ENCODE data around the gene TRIM62.
"Not testable (repeated sequence)": the region's sequence is repeated elsewhere in the genome, so short reads cannot be mapped to it uniquely, and the experiment has no call there.

TRIM62 gene

DNA sequence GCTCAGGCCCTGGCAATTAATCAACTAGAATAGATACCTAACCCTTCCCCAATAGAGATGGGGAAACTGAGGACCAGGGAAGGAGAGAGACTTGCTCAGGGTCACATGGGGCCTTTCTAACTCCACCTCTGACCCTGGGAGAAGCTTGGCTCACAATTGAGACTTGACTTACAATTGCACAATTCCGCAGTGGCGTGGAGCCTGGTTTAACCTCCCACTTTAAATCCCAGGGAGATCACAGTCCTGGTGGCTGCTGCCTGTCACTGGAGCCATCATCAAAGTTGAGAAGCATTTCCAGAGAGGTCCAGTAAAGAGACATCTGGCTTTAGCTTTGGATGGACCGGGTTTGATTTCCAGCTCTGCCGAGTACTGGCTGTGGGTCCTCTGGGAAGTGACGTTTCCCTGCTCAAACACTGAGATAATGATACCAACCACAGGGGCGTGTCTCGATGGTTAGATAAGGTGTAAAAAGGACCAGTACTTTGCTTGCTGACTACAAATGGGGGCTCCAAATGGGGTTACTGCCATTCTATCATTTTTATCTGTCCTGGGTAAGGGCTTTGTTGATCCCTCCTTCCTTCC is 39.3 kb downstream of the TRIM62 start:
- no peak overlapping the region for H3K4me3 ChIP-seq (ENCODE audit: low read depth, low read length)
- TF ChIP-seq, protein P1, sequence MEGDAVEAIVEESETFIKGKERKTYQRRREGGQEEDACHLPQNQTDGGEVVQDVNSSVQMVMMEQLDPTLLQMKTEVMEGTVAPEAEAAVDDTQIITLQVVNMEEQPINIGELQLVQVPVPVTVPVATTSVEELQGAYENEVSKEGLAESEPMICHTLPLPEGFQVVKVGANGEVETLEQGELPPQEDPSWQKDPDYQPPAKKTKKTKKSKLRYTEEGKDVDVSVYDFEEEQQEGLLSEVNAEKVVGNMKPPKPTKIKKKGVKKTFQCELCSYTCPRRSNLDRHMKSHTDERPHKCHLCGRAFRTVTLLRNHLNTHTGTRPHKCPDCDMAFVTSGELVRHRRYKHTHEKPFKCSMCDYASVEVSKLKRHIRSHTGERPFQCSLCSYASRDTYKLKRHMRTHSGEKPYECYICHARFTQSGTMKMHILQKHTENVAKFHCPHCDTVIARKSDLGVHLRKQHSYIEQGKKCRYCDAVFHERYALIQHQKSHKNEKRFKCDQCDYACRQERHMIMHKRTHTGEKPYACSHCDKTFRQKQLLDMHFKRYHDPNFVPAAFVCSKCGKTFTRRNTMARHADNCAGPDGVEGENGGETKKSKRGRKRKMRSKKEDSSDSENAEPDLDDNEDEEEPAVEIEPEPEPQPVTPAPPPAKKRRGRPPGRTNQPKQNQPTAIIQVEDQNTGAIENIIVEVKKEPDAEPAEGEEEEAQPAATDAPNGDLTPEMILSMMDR (IDR thresholded peaks at IDR 0.05; ENCODE audit: low read depth, low read length) = no peak
- in situ Hi-C loops (cut with HindIII; ENCODE audit: low sequenced_read_pairs) = no loop called here
- DNase-seq (ENCODE audit: low read depth, low spot score) = no peak

DNA sequence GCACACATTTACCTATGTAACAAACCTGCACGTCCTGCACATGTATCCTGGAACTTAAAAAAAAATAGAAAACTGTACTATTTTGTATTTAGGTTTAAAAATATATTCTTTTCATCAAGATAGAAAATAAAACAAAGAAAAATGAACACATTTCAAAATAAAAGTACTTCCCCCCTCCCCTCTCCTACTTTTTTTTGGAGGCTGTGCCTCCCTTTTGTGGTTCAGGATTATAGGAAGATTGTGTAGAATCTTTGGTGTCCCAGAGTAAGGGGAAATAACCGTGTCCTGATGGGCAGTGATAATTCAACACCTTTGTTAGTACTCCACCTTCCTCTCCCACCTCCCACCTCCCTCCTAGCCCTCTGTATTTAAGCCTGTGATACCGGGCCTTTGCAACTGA is 40.1 kb downstream of the TRIM62 start:
- H3K4me3 ChIP-seq (ENCODE audit: low read depth, low read length) = no peak overlapping the region
- DNase-seq (ENCODE audit: low read depth, low spot score) = no peak
- TF ChIP-seq, protein P1 (IDR thresholded peaks at IDR 0.05; ENCODE audit: low read depth, low read length) = no peak
- in situ Hi-C loops (cut with HindIII; ENCODE audit: low sequenced_read_pairs) = no loop called here

DNA sequence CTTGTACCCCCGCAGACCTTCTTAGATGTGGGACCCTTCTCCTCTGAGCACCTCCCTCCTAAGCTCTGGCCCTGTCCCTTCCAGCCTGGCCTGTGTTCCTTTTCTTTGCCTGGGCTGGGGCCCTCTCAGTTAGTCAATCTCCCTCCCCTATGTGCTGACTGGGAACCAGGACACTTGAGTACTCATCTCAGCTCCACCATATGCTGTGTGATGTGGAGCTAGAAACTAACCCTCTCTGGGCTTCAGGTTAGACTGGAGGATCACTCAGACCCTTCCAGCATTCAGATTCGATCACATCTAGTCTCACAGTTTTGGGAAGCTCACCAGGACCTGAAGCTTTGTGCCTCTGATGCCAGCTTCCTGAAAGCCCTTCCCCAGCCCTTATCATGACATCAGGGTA is 40.6 kb downstream of the TRIM62 start:
- in situ Hi-C loops (cut with HindIII; ENCODE audit: low sequenced_read_pairs) = no loop called here
- DNase-seq (ENCODE audit: low read depth, low spot score) = no peak
- no peak overlapping the region for H3K4me3 ChIP-seq (ENCODE audit: low read depth, low read length)
- TF ChIP-seq, protein P1 (IDR thresholded peaks at IDR 0.05; ENCODE audit: low read depth, low read length) = no peak

DNA sequence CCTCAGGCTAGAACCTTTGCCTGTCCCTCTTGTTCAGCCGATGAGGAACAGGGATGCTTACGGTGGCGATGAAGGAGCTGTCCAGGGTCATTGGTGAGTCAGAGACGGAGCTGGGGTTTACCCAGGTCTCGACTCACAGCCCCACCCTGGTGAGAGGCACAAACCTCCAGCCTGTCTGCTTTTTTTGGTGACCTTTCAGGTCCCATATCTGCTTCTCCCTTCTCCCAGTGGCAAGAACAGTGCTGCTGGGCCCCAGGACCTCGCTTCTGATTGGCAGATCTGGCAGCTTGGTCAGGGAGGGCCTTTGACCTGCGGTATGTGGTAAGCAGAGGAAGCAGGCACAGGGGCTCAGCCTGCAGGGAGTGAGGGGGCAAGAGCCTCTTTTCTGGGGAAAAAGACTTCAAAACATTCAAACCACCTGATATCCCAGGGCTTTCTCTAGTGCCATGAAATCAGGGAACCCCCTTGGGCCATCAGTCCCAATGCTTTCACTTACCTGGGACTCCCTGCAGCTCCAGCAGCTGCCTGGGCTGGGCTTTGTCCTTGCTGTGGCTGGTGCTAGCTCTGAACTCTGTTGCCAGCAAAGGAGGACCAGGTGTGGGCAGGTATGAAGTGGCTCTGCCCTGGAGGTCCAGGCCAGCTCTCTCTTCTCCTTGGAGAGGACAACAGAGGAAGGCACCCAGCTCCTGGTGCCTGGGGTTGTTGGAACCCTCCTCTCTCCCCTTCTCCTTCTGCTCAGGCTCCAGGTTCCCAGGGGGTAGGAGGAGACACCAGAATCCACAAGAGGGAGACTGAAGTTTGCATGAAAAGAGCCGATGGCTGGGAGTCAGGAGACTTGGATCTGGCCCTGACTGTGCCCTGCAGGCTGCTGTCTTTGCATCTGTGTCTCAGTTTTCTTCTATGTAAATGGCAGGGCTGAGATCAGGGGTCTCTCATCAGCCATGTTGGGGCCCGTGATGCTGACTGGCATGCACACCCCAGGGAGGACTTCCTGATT is 41.4 kb downstream of the TRIM62 start:
- no peak overlapping the region for H3K4me3 ChIP-seq (ENCODE audit: low read depth, low read length)
- TF ChIP-seq, protein P1 (IDR thresholded peaks at IDR 0.05; ENCODE audit: low read depth, low read length) = peak; percentile 30
- in situ Hi-C loops (cut with HindIII; ENCODE audit: low sequenced_read_pairs) = no loop called here
- no peak for DNase-seq (ENCODE audit: low read depth, low spot score)

DNA sequence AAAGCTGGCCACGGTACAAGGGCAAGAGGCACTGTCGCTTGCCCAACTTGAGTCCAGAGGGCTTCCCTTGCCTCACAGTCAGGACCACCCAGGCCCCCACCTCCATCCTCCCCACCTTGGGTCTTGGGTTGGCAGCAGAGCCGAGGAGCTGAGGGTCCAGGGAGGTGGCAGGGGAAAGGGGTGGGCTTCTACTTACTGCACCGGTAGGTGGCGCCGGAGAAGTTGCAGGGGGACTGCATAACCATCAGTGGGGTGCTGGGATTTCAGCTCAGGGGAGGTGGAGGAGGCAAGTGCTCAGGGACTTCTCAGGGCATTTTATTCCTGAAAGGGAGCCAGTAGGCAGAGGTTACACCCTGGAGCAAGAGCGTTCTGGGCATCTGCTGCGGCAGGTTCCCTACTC is 44.0 kb downstream of the TRIM62 start:
- no peak for DNase-seq (ENCODE audit: low read depth, low spot score)

DNA sequence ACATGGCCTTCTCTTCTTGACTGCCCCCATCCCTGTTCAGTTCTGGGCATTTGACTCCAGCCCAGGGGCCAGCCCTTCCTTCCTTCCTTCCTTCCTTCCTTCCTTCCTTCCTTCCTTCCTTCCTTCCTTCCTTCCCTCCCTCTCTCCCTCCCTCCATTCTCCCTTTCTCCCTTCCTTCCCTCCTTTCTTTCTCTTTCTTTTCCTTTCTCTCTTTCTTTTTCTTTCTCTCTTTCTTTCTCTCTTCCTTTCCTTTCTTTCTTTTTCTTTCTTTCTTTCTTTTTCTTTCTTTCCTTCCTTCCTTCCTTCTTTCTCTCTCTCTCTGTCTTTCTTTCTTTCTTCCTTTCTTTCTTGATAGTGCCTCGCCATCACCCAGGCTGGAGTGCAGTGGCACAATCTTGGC is 45.8 kb downstream of the TRIM62 start:
- H3K4me3 ChIP-seq (ENCODE audit: low read depth, low read length); in situ Hi-C loops (cut with HindIII; ENCODE audit: low sequenced_read_pairs); DNase-seq (ENCODE audit: low read depth, low spot score): not testable (repeated sequence)

More for the DNA sequence above, 44.0 kb downstream of the TRIM62 start:
- H3K4me3 ChIP-seq (ENCODE audit: low read depth, low read length) = no peak overlapping the region
- TF ChIP-seq, protein P1 (IDR thresholded peaks at IDR 0.05; ENCODE audit: low read depth, low read length) = peak; percentile 72
- in situ Hi-C loops (cut with HindIII; ENCODE audit: low sequenced_read_pairs) = no loop called here
